Measurements from ENCODE around the gene ADIG. TPM values are rescaled to one million over a fixed set of nuclear protein-coding genes. Genes with fewer than 3 reads are reported as not detected.

The ADIG gene
- total and polyA plus RNA-seq, 2 of the 8 experiments (the other 6 are each of a cell fraction or from before 2014, with no cell fraction given) = not detected

DNA sequence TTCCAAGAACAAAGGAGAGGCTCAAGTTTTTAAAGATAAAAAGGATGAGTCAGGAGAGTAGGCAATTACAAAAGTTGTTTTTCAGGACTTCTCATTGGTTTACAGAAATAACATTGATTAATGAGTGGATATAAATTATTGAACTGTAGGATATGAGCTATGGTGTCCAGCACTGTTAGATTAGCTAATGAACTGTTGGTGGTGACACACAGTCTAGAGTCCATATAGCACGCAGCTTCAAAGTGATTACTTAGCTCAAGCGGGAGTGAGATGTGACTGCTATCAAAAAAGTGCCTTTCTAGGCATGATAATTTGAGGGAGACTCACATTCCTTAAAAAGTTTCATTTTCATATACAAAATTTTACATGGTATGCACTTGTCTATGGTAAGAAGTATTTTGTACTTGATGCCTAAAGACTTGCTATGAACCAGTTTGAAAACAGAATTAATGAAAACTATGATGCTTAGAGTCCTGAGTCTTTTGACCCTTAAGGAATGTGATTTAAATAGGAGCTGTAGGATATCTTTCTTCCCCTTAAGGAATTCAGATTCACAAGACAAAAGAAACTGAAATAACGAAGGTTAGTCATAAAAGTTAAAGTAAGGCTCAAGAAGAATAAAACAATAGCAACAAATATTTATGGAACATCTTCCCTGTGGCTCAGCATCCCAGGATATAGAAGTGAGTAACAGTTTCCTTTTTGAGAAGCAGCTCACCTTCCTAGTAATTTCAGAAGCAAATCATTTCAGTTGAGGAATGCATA is 22.2 kb upstream of the ADIG start:
- no peak overlapping the region for H2BK120ac ChIP-seq (replicated peaks; ENCODE audit: low read depth, low read length)
- H3K4me2 ChIP-seq (ENCODE audit: insufficient read depth in 1 of 2, low read depth in 2 of 2, low read length in 2 of 2) = no peak overlapping the region
- CTCF ChIA-PET (ENCODE audit: partially characterized antibody) = no interaction called here
- no peak overlapping the region for H4K91ac ChIP-seq (replicated peaks; ENCODE audit: insufficient read length, low read length)
- no peak overlapping the region for H4K5ac ChIP-seq (ENCODE audit: insufficient read length, low read depth, low read length)
- H3K27me3 ChIP-seq (replicated peaks in 1 of 4; ENCODE audit: control insufficient read depth in 3 of 4, extremely low read depth in 1 of 4, insufficient read depth in 3 of 4, low read length in 3 of 4) = no peaks in the 10 kb centered on the region
- H3K79me1 ChIP-seq (ENCODE audit: low read depth, low read length) = no peaks in the 10 kb centered on the region
- H4K8ac ChIP-seq (ENCODE audit: extremely low read depth, insufficient read depth, low read length) = no peak overlapping the region
- no peak overlapping the region for H2BK15ac ChIP-seq (ENCODE audit: low read length)
- no peak for DNase-seq (ENCODE audit: low read depth in 1 of 2, low spot score in 2 of 2)
- no peak overlapping the region for H3K23ac ChIP-seq (ENCODE audit: insufficient read length)
- peak; percentile 57 for FAIRE-seq
- POLR2A ChIA-PET (ENCODE audit: partially characterized antibody) = no interaction called here
- H2BK20ac ChIP-seq (ENCODE audit: low read length) = no peak overlapping the region
- H3K23me2 ChIP-seq (ENCODE audit: low read depth, low read length) = no peaks in the 10 kb centered on the region
- WGBS, 2 experiments (ENCODE audit: extremely low coverage in 1 of 2, insufficient coverage in 1 of 2, insufficient read length in 1 of 2, insufficient replicate concordance in 2 of 2, low coverage in 1 of 2, low lambda C conversion rate in 2 of 2, missing lambda C conversion rate in 1 of 2) = 83% methylated on average over 3 of the region's 3 CpGs; no CpG with 5 or more reads in 1 of the 2 experiments
- H3K9me3 ChIP-seq (ENCODE audit: insufficient read depth in 2 of 2, low read depth in 1 of 2, low read length in 1 of 2) = no peaks in the 10 kb centered on the region
- H3K9ac ChIP-seq (replicated peaks in 1 of 4; ENCODE audit: extremely low read depth in 1 of 4, low read depth in 3 of 4, low read length in 3 of 4) = no peak overlapping the region
- no peak overlapping the region for H3K27ac ChIP-seq (ENCODE audit: low read depth, low read length)
- no peak overlapping the region for H2AK5ac ChIP-seq (ENCODE audit: low read depth, low read length)
- H2BK12ac ChIP-seq (ENCODE audit: low read depth, low read length) = no peak overlapping the region
- H3K79me2 ChIP-seq (ENCODE audit: control insufficient read depth in 1 of 2, insufficient read depth in 2 of 2, low read length in 2 of 2) = no peaks in the 10 kb centered on the region
- H3K36me3 ChIP-seq (ENCODE audit: control insufficient read depth in 2 of 4, insufficient read depth in 4 of 4, low read length in 3 of 4) = peaks cover 0 to 21% (median 8%) of the 10 kb centered on the region in 4 experiments; a peak in 7 of 8 replicates
- H2BK5ac ChIP-seq (ENCODE audit: low read depth, low read length) = no peak overlapping the region
- H2AFZ ChIP-seq (ENCODE audit: low read length) = no peak overlapping the region
- H3K14ac ChIP-seq (ENCODE audit: insufficient read length) = no peak overlapping the region
- no peak overlapping the region for H3K18ac ChIP-seq (ENCODE audit: extremely low read depth, low read length)
- peaks cover 0 to 2% of the 10 kb centered on the region in 2 experiments for H4K20me1 ChIP-seq (replicated peaks in 1 of 2; ENCODE audit: control insufficient read depth in 1 of 2, insufficient read depth in 2 of 2, low read length in 2 of 2)
- H3K4ac ChIP-seq (replicated peaks; ENCODE audit: insufficient read length, low read depth, low read length) = no peak overlapping the region
- H3K4me3 ChIP-seq (ENCODE audit: extremely low read depth in 1 of 4, insufficient read depth in 2 of 4, low read depth in 3 of 4, low read length in 4 of 4) = no peak overlapping the region
- H3K56ac ChIP-seq (replicated peaks; ENCODE audit: insufficient read length, low read depth, low read length) = no peak overlapping the region
- no peaks in the 10 kb centered on the region for H3K4me1 ChIP-seq (replicated peaks in 1 of 4; ENCODE audit: control insufficient read depth in 3 of 4, insufficient read depth in 4 of 4, low read length in 3 of 4)
- TF ChIP-seq GABPA (IDR thresholded peaks at IDR 0.05; ENCODE audit: borderline replicate concordance, insufficient read depth, low read length) (no peak), SP1 (IDR thresholded peaks at IDR 0.05; ENCODE audit: low read depth, low read length) (no peak), ASH2L (IDR thresholded peaks at IDR 0.05; ENCODE audit: low read length) (no peak), CTCF (IDR thresholded peaks at IDR 0.05; ENCODE audit: control extremely low read depth in 1 of 3, insufficient read depth in 1 of 3, low read depth in 1 of 3, low read length in 3 of 3) (no peak), USF2 (IDR thresholded peaks at IDR 0.05; ENCODE audit: low read length) (no peak), ZNF274 (IDR thresholded peaks at IDR 0.05; ENCODE audit: borderline replicate concordance, extremely low read depth, low read length) (no peak), SP2 (IDR thresholded peaks at IDR 0.05; ENCODE audit: low read length) (no peak), ATF3 (IDR thresholded peaks at IDR 0.05; ENCODE audit: insufficient read depth, low read depth, low read length) (no peak)
